GM15510 (cell line): Measurements from ENCODE around the gene ERG.

Experiments
- POLR2A ChIP-seq: IDR thresholded peaks from 3 replicates; pipeline ENCODE4 v1.6.1; 2011; ENCODE audit warnings: borderline replicate concordance; ENCODE audit not compliant: insufficient read length; ENCODE audit errors: extremely low read depth

ERG gene

DNA sequence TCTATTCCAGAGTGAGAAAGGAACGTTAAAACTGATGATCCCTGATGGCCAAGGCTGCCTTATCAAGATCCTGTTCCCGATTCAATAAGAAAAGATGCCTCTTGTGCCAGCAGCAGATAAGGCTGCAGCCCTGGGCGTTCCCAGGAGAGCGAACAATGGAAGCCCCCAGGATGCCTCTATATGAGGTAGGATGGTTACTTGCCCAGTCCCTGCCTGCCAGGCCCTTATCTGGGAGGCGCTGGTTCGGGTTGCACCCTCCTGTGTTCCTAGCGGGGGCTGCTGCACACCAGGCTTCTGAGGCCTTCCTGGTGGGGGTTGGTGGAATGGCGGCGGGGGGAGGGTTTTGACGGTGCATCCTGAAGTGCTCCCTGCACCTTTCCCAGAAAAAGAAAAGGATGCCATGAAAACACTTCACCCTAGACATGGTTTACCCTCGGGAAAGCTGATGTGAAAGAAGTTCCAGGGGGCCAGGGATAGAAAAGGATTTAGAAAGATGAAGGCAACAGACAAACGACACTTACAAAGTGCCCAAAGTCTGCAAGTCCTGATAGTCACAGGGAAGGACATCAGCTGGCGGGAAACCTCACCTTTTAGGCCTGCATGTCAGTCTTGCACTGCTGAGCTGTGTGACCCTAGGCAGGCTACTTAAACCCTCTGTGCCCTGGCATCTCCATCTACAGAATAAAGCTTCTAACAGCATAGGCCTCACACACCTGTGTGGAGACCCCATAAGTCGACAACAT is 141.2 kb downstream of the ERG start:
- TF ChIP-seq POLR2A, result no peak

DNA sequence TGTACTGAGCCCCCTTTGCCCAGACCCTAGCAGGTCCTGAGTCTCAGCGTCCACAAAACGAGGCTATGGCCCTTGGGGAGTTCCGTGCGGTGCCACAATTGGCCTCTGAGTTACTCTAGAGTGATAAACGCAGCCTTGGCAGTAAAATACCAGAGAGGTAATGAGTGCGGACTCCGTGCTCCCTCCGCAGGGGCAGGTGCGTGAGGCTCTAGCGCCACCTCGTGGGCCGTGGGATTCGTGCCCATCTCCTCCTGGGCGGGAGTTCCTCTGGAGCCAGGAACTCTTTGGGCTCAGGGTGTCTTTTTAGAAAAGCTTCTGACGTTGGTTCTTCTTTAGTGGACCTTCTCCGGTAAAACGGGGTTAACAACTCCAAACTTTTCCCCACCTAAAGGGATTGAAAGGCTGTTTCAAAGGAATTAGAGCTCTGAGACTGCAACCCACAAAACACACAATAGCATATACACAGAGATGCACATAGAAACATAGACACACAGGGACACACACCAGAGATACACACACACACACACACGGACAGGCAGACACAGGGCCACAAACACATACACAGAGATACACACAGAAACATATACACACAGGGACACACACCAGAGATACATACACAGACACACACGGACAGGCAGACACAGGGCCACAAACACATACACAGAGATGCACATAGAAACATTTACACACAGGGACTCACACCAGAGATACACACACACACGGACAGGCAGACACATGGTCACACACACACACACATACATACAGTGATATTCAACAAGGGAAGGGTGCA is 142.1 kb downstream of the ERG start:
- no peak for TF ChIP-seq POLR2A

DNA sequence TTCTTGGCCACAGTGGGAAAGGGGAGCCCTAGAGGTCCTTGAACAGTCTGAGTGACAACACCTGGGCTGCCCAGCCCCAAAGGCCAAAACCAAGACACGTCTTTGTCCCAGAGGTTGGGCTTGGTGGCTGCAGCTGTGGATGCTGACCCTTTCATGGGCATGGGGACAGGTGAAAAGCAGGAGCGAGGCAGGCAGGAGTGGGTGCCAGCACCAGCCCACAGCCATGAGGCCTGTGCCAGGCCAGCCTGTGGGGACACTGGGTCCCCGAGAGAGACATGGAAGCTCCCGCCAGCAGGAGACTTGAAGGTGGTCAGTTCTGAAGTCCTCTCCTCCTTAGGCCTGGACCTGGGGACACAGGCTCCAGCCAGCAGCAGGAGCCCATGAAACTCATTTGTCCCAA is 142.9 kb downstream of the ERG start:
- no peak for TF ChIP-seq POLR2A

DNA sequence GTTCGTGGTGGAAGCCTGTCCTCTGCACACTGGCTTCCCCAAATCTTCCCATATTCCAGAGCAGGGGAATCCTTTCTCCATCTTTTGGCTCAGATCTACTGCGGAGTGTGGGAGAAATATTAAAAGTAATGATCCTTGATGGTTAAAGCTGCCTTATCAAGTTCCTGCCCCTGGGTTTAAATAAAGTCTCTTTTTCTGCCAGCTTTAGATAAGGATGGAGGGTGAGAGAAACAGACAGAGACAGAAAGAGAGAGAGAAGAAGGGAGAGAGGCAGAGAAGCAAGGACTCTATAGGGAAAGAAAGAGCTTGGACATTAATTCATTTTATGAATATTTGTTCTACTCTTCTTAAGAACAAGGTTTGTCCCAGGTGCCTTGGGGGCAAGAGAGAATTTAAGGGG is 143.5 kb downstream of the ERG start:
- no peak for TF ChIP-seq POLR2A

DNA sequence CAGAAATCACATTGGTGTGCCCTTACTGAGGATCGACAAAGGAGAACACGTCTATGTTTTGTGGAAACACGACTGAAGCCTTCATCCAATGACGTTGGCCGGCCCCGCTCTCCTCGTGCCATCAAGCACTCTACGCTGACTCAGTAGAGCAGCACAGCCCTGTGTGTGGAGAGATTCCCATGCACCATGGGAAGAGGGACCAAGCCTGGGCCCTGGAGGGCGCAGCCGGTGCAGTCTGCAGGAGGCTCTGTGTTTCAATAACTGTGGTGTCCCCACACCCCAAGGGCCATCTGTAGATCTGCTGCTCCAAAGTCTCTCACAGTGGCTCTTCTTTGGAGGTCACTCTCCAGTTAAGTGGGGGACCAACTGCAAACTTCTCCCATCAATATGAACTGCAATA is 144.0 kb downstream of the ERG start:
- TF ChIP-seq POLR2A, result no peak

DNA sequence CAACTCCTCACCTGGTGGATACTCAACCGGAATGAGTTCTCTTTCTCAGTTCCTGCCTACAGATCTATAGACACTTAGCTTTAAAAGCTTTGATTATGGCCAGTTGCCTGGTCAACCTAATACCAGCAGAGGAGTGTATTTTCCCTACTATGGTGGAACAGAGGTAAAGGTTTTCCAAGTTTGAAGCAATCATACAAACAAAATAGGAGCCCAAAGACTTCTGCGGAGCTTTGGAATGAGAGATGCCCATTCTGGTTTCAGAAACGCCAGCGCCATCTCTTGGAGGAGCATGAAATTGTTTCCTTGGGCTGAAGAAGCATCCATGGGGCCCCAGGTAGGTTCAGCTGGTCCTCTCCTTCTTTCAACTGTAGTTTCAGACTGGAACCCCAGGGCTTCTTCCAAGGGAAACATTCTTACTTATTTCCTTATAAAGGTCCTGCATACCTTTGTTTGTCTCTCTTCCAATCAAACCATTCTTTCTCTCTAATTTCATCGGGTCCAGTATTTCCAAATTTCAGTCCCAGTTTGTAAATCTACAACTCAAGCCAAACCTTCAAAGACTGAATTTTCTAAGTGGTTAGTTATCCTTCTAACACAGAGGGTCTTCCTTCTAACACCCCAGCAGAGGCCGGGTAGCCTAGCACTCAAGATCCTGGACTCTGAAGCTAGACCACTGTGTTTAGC is 145.6 kb downstream of the ERG start:
- no peak for TF ChIP-seq POLR2A

DNA sequence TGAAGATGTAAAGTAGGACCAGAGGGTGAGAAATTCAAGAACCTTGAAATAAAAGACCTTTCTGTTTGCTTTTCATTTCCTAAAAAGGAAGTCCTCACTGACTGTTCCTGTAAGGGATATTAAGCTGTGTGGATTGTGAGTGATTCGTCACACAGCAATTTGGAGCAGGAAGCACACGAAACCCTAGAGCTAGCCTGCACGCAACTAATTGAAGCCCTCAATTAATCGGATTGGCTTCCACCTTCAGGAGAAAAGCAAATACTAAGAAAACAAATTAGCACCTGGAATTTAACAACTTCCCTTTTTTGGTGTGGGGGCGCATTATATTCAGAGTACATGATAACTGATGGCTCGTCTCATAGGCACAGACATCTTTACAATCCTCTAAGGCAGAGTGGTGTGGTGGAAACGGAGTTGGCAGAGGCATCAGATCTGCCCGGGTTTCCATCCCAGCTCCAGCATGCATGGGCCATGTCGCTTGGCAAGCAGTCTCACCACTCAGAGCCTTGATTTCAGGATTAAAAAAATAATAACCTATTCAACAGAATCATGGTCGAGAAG is 146.2 kb downstream of the ERG start:
- no peak for TF ChIP-seq POLR2A

DNA sequence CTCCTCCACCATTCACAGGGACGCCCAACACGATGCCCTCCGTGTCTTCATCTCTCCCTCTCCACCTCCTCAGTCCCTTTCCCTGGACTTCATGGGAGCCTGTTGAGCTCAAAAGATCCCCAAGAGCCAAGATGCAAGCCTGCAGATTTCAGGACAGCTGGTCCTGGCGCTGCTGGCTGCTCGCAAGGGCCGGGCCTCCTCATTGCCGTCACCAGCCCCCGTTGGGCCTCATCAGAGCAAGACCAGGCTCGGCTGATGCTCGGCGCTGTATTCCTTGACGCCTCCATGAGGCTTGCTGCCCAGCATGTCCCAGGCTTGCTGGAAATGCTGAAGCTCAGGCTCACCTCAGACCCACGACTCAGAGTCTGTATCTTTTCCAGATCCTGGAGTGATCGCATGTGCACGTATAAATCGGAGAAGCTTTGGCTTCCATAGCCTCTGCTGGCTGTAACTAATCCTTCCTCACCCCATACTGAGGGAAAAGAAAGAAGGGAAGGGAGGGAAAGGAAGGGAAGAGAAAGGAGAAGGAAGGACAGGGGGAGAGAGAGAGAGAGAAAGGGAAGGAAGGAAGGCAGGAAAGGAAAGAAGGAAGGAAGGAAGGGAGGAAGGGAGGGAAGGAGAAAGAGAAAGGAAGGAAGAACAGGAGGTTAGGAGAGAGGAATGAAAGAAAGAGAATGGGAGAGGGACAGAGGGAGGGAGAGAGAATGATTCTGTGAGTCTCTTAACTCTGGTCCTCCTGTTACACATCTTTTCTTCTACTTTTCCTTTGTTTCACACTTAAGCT is 146.9 kb downstream of the ERG start:
- TF ChIP-seq POLR2A, result no peak

DNA sequence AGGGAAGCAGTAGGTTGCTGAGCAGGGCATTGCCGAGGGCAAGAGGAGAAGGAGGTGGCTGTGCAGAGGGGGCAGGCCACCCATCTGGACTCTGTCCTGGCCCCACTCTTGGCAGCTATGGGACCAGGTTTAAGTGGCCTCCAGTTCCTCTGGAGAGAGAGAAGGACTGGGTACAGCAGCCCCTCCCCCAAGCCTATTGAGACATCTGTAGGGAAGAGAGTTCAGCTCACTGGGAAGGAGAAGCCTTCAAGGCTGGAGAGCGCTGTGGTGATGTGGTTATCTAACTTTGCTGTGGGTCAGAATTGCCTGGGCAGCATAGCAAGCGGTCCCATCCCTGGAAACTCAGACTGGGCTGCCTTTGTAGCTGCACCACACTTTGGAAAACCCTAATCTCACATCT is 147.6 kb downstream of the ERG start:
- TF ChIP-seq POLR2A, result no peak

DNA sequence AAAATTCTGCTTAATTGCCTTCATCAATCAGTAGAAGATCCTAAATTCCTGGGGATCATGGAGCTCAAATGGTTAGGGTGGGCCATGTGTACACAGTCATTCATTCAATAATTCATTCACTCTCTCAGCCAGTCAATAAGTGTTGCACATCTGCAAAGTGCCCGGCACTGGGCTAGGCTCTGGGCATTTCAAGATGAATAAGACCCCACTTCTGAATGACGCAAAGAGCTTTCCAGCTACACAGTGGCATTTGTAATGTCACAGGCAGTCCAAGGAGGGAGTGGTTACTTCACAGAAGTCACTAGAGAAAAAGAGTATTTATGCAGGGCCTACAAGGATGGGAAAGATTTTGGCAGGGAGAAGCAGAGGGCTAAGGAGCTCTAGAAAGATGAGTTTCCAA is 148.3 kb downstream of the ERG start:
- TF ChIP-seq POLR2A, result no peak

DNA sequence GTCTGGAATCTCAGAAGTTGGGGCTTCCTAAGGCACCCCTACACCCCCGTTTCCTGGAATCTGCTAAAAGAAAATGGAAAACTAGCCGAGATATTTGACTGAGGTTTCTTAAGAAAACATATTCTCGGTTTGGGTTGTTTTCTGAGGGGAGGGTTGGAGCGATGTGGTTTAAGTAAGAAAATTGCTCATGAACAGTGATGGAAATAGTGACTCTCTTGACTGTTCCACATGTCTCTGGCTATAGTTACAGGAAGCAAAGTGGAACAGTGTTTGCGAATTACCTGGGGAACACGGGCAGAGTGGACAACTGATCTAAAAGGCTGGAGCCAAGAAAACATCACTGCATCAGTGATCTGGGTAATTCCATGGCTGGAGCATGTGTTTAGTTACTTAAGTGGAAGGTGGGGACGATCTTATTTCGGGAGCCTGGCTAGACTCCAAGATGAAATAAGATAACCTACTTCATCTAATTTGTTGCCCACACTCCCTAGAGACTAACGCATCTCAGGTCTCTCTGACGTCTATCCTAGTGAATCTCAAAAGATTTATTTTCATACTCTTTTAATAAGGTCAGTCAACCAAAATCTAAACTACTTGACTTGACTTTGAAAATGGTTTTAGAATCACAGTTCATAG is 149.0 kb downstream of the ERG start:
- TF ChIP-seq POLR2A, result no peak

DNA sequence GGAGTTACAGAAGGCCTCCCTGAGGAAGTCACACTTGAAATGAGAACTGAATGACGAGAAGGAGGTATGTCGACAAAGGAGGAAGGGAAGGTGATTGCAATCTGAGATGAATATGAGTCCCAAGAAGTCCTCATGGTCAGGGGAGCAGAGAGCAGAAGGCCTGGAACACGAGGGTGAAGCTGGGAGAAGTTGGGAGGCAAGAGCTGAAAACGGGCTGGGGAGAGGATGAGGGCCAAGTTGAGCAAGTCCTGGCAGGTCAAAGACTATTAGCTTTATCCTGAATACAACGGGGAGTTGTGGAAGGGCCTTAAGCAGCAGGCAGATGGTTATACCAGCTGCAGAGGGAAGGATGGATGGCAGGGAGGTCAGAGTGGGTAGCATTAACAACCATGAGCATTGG is 152.0 kb downstream of the ERG start:
- TF ChIP-seq POLR2A, result no peak

DNA sequence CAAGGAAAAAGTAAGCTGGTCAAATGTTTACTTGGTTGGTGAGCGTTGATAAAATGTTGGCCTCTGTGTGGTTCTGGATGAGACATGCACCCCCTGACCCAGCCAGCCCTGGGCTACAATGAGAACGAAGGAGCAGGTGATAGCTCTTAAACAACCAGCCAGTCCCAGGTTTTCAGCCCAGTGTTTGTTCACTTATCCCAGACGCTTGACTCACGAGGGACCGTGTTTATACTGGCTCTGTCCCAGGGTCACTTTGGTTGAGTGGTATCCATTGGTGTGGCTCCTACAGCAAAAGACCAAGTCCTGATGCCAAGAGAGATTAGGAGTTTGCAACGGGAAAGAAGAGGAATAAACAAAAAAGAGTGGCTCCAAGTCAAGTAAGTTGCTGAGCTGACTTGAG is 154.6 kb downstream of the ERG start:
- TF ChIP-seq POLR2A, result no peak

DNA sequence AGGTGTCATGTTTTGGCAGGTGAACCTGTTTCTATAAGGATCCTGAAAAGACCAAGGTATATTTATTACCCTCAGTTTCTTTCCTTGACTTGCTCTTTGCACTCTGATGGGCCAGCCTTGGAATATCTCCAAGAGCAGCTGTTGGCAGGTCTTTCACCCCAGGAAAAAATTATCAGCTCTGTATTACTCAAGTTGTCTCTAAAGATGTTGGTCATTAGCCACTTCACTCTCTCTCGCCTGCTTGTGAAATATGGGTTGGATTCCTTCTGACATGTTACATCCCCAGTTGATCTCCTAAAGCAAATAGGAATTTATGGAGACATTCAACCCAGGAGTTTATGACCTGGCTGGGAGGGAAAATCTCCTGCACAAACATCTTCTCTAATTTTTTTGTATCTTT is 155.5 kb downstream of the ERG start:
- TF ChIP-seq POLR2A, result no peak

DNA sequence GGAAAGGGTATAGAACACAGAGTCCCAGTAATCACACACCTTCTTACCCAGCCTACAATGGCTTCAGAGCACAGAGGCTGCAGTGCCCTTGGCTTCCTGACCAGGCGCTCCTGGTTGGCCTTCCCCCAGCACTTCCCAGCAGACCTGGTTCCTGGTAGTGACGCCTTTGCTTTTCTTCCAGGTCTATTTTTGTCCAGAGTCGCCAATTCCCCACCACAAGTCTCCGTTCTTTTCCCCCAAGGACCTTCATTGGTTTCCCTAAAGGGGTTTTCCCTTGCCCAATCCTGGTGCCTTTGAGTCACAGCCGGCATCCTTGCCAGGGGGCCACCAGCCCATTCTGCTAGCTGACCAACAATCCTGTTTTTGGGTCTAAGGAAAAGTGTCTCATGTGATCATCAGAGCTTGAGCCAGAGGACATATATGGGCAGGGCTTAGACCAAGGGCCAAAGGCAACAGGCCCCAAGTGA is 156.7 kb downstream of the ERG start:
- TF ChIP-seq POLR2A, result no peak

DNA sequence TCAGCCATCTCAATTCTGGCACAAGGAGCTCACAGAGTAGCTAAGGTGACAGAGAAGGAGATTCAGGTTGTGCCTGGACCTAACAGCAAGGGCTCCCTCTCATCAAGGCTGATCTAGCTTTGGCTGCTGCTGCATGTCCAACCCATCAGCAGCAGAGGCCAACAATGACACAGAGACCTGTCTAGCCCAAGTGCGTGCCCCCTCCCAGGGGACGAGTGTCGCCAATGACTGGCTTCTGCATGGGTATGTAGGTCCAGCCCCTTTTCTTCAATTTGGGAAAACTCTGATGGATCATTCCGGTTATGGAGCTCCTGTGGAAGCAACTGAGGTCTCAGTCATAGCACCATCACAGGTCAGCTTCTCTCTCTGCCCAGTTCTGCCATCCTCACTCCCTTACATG is 158.1 kb downstream of the ERG start:
- no peak for TF ChIP-seq POLR2A
